NCI-H1092 (cell line): ENCODE results near the gene ERCC4.

Source experiments
- DNase-seq: peaks from one replicate; lab custom pipeline; 2025; lab: John Stamatoyannopoulos, UW

The ERCC4 gene

GRCh38 chr16:13911306-13911705 is 8.6 kb upstream of the ERCC4 start:
- DNase-seq = no peak

GRCh38 chr16:13911871-13912270 is 8.1 kb upstream of the ERCC4 start:
- DNase-seq = no peak

- no peak for DNase-seq
Measured at GRCh38 chr16:13912891-13913290, 7.1 kb upstream of the ERCC4 start.

GRCh38 chr16:13913374-13914292 is 6.3 kb upstream of the ERCC4 start:
- DNase-seq = no peak

- DNase-seq = no peak
Measured at GRCh38 chr16:13915033-13915635, 4.8 kb upstream of the ERCC4 start.

GRCh38 chr16:13919330-13919682 is 648 bp upstream of the ERCC4 start:
- peak; percentile 18 for DNase-seq

- no peak for DNase-seq
Measured at GRCh38 chr16:13920510-13920818, 510 bp downstream of the ERCC4 start.

GRCh38 chr16:13921328-13921727 is 1.4 kb downstream of the ERCC4 start:
- no peak for DNase-seq

- DNase-seq = peak; percentile 26
Measured at GRCh38 chr16:13923703-13924298, 3.8 kb downstream of the ERCC4 start.

- no peak for DNase-seq
Measured at GRCh38 chr16:13926464-13926863, 6.5 kb downstream of the ERCC4 start.

GRCh38 chr16:13926891-13927290 is 6.9 kb downstream of the ERCC4 start:
- no peak for DNase-seq

GRCh38 chr16:13928646-13929045 is 8.7 kb downstream of the ERCC4 start:
- DNase-seq = no peak

- DNase-seq = no peak
Measured at GRCh38 chr16:13931845-13932244, 11.9 kb downstream of the ERCC4 start.

GRCh38 chr16:13935408-13935807 is 15.5 kb downstream of the ERCC4 start:
- DNase-seq = no peak

GRCh38 chr16:13936155-13936554 is 16.2 kb downstream of the ERCC4 start:
- no peak for DNase-seq

- DNase-seq = no peak
Measured at GRCh38 chr16:13936596-13937081, 16.7 kb downstream of the ERCC4 start.

- DNase-seq = no peak
Measured at GRCh38 chr16:13937411-13937810, 17.5 kb downstream of the ERCC4 start.

- no peak for DNase-seq
Measured at GRCh38 chr16:13938480-13938879, 18.5 kb downstream of the ERCC4 start.

- DNase-seq = no peak
Measured at GRCh38 chr16:13939821-13940220, 19.9 kb downstream of the ERCC4 start.

GRCh38 chr16:13940397-13940933 is 20.5 kb downstream of the ERCC4 start:
- no peak for DNase-seq

- DNase-seq = no peak
Measured at GRCh38 chr16:13944816-13945215, 24.9 kb downstream of the ERCC4 start.

GRCh38 chr16:13945744-13946485 is 26.0 kb downstream of the ERCC4 start:
- no peak for DNase-seq
